Transverse colon (tissue), 4 donors: Measurements from ENCODE around the gene SLC22A4. TPM values are rescaled to one million over a fixed set of nuclear protein-coding genes. Genes with fewer than 3 reads are reported as not detected.

ENCODE experiments used
- DNase-seq: peaks from one replicate; pipeline ENCODE4 v3.0.0-alpha.2; 2019
- H3K27ac ChIP-seq, 4 donors: fragments of 200-600 bp; sonication (generic); 2 replicates each; pipeline ENCODE4 v1.5.1; 2016 to 2018; ENCODE audit warnings: inconsistent platforms in 4 of 4
- H3K27me3 ChIP-seq: fragments of 200-600 bp; sonication (generic); 2 replicates; pipeline ENCODE4 v1.5.1; 2017; ENCODE audit warnings: inconsistent platforms
- H3K36me3 ChIP-seq, 4 donors: fragments of 200-600 bp; sonication (generic); 2 replicates each; pipeline ENCODE4 v1.5.1; 2017 to 2019; ENCODE audit warnings: inconsistent platforms in 4 of 4
- H3K4me1 ChIP-seq, 4 donors: fragments of 200-600 bp; sonication (generic); 2 replicates each; pipeline ENCODE4 v1.5.1; 2017 to 2020; ENCODE audit warnings: inconsistent platforms in 4 of 4
- H3K4me3 ChIP-seq, 4 donors: fragments of 200-600 bp; sonication (generic); 1 replicate in 1 of 4; 2 replicates in 3 of 4; pipeline versions ENCODE4 v1.5.1 to v1.6.1; 2017 to 2019; ENCODE audit warnings: inconsistent platforms in 4 of 4
- H3K9me3 ChIP-seq, 2 donors: fragments of 200-600 bp; sonication (generic); 2 replicates each; pipeline ENCODE4 v1.5.1; 2017 to 2019; ENCODE audit warnings: inconsistent platforms in 2 of 2
- EP300 ChIP-seq: sonication (generic); formaldehyde crosslinking; IDR thresholded peaks from one replicate; pipeline ENCODE4 v1.6.1; 2017; ENCODE audit warnings: antibody characterized with exemption, low read depth
- POLR2A ChIP-seq: fragments of 450-650 bp; IDR thresholded peaks from one replicate; pipeline ENCODE4 v1.6.1; 2016; ENCODE audit warnings: antibody characterized with exemption, mild to moderate bottlenecking, moderate library complexity
- POLR2AphosphoS5 ChIP-seq, 3 donors: sonication (generic); formaldehyde crosslinking; IDR thresholded peaks; one replicate each; pipeline ENCODE4 v1.6.1; 2016; ENCODE audit warnings: antibody characterized with exemption in 3 of 3
- WGBS, 2 donors: methylation state at CpG; one replicate each; pipeline ENCODE4 v1.1.5; 2018; ENCODE audit warnings: low coverage in 1 of 2; 5-methylcytosine and 5-hydroxymethylcytosine counted together
- in situ Hi-C, 4 donors: fragments of 200-750 bp; cut with MboI; loops; one replicate each; pipeline versions ENCODE4 v1.15.0 to v1.15.1; 2017; ENCODE audit warnings: low sequenced_read_pairs in 3 of 4, low pct_ligation_motif_present in 1 of 4, low pct_unique_long_range_greater_than_20kb in 1 of 4
- intact Hi-C: fragments of 100-400 bp; cut with DNase I; formaldehyde crosslinking; loops from one replicate; pipeline ENCODE4 v1.15.1; 2023; ENCODE audit warnings: low total_unique reads
- total RNA-seq, 4 donors: library from RNA; depleted of rRNA; stranded (reverse); fragments of >200 nt; gene quantifications; one replicate each; pipeline ENCODE4 v1.1.0, GENCODE V29; 2016
- TF ChIP-seq, protein P1 (sequence below), 5 experiments: fragments of 200-600 bp in 3 of 5; fragments of 450-650 bp in 2 of 5; sonication (generic) in 3 of 5; IDR thresholded peaks; 1 replicate in 2 of 5; 2 replicates in 3 of 5; pipeline ENCODE4 v1.5.1; 2016 to 2017; ENCODE audit warnings: antibody characterized with exemption in 5 of 5, inconsistent platforms in 3 of 5, mild to moderate bottlenecking in 2 of 5, moderate library complexity in 1 of 5

SLC22A4 gene
- total RNA-seq, 4 donors from 2014 or later: 1.6 to 48.3 (median 14.5) TPM; not detected in 1

DNA sequence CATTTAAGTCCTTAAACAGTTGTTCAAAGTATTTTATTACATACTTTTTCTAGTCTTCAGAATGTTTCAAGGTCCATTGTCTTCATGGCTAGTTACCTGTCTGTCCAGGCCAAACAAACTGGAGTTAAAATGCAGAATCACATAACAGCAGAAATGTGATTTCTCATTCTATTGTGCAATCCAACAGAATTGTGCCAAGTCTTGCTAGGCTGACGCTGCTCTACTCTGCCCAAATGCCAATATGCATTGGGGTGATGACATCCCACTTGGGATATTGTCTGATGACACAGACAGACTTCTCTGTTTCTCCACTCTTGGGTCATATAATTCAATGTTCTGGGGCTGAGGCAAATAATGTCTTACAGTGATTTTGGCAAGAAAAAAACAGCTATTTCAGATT, 70.1 kb downstream of the SLC22A4 start:
- no peaks in the 10 kb centered on the region for H3K27me3 ChIP-seq
- no peaks in the 10 kb centered on the region for H3K36me3 ChIP-seq
- TF ChIP-seq POLR2AphosphoS5 (IDR thresholded peaks at IDR 0.05): peak in 1 of 3 donors; percentile 22
- TF ChIP-seq, protein P1, sequence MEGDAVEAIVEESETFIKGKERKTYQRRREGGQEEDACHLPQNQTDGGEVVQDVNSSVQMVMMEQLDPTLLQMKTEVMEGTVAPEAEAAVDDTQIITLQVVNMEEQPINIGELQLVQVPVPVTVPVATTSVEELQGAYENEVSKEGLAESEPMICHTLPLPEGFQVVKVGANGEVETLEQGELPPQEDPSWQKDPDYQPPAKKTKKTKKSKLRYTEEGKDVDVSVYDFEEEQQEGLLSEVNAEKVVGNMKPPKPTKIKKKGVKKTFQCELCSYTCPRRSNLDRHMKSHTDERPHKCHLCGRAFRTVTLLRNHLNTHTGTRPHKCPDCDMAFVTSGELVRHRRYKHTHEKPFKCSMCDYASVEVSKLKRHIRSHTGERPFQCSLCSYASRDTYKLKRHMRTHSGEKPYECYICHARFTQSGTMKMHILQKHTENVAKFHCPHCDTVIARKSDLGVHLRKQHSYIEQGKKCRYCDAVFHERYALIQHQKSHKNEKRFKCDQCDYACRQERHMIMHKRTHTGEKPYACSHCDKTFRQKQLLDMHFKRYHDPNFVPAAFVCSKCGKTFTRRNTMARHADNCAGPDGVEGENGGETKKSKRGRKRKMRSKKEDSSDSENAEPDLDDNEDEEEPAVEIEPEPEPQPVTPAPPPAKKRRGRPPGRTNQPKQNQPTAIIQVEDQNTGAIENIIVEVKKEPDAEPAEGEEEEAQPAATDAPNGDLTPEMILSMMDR (IDR thresholded peaks at IDR 0.05): no peak
- H3K4me1 ChIP-seq: peaks cover 0 to 26% (median 20%) of the 10 kb centered on the region in 4 donors
- in situ Hi-C loops: no loop called here
- intact Hi-C loops: no loop called here
- peak overlapping the region in 1 of 4 donors; percentile 9 for H3K27ac ChIP-seq
- 81% methylated on average over 1 of the region's 1 CpG; no CpG with 5 or more reads in 1 of the 2 donors for WGBS, 2 donors
- H3K9me3 ChIP-seq: no peaks in the 10 kb centered on the region
- no peak for DNase-seq
- no peak overlapping the region for H3K4me3 ChIP-seq

DNA sequence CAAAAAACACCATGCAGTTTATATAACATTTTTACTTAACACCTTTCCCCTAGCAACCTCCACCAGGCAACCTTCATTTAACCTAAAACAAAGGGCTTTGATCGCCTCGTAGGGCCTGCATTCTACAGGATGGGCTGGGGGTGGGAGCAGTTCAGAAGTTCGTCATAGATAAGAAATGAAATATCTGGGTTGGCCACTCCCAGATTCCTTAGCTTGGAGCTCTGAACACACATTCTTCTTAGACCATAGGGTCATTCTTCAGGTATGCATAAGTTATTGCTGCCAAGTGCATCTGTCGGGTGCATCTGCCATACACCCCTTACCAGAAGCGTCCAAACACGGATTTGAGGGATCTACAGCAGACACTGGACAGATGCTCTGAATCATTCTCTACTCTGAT, 71.0 kb downstream of the SLC22A4 start:
- in situ Hi-C loops: no loop called here
- 86% methylated on average over 3 to 6 of the region's 6 CpGs for WGBS, 2 donors
- no peak for DNase-seq
- Histone ChIP-seq H3K27ac (no peak overlapping the region), H3K9me3 (no peaks in the 10 kb centered on the region), H3K27me3 (no peaks in the 10 kb centered on the region), H3K4me3 (no peak overlapping the region), H3K4me1 (peaks cover 0 to 24% (median 22%) of the 10 kb centered on the region in 4 donors), H3K36me3 (no peaks in the 10 kb centered on the region)
- TF ChIP-seq, protein P1 (IDR thresholded peaks at IDR 0.05): no peak
- TF ChIP-seq POLR2A (no peak), EP300 (no peak), POLR2AphosphoS5 (IDR thresholded peaks at IDR 0.05) (no peak)
- intact Hi-C loops: no loop called here

DNA sequence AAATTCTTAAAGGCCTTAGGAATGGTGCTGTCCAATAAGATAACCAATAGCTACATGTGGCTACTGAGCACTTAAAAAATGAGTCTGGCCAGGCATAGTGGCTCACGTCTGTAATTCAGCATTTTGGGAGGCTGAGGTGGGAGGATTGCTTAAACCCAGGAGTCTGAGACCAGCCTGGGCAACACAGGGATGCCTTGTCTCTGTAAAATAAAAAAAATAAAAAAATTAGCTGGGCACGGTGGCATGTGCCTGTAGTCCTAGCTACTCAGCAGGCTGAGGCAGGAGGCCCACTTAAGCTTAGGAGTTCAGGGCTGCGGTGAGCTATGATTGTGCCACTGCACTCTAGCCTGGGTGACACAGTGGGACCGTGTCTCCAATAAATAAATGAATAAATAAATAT, 74.0 kb downstream of the SLC22A4 start:
- no peak for TF ChIP-seq POLR2AphosphoS5 (IDR thresholded peaks at IDR 0.05)
- TF ChIP-seq POLR2A: no peak
- no peak for TF ChIP-seq EP300
- TF ChIP-seq, protein P1 (IDR thresholded peaks at IDR 0.05): no peak
- intact Hi-C loops: no loop called here
- WGBS, 2 donors: 51 to 66% methylated on average over 4 of the region's 4 CpGs
- Histone ChIP-seq H3K9me3 (no peaks in the 10 kb centered on the region), H3K4me1 (peaks cover 5 to 49% (median 47%) of the 10 kb centered on the region in 4 donors), H3K27ac (no peak overlapping the region), H3K27me3 (no peaks in the 10 kb centered on the region), H3K4me3 (no peak overlapping the region), H3K36me3 (no peaks in the 10 kb centered on the region)
- DNase-seq: no peak
- in situ Hi-C loops: no loop called here

- Histone ChIP-seq H3K4me3 (peak overlapping the region; percentile 57 to 70 (median 64)), H3K4me1 (peaks cover 5 to 44% (median 42%) of the 10 kb centered on the region in 4 donors), H3K9me3 (no peaks in the 10 kb centered on the region), H3K27ac (peak overlapping the region; percentile 87 to 93 (median 90)), H3K36me3 (no peaks in the 10 kb centered on the region), H3K27me3 (no peaks in the 10 kb centered on the region)
- in situ Hi-C loops (no loop called here), intact Hi-C loops (no loop called here)
- no peak for DNase-seq
- TF ChIP-seq, protein P1 (IDR thresholded peaks at IDR 0.05): no peak
- TF ChIP-seq POLR2A (no peak), POLR2AphosphoS5 (IDR thresholded peaks at IDR 0.05) (no peak)
- WGBS, 2 donors: 9 to 21% methylated on average over 5 to 8 of the region's 9 CpGs
Measured at GRCh38 chr5:132369007-132369473, 74.8 kb downstream of the SLC22A4 start.
